SU-DHL-6 (cell line): Measurements from ENCODE around the gene RNASEL.

Source experiments
- CTCF ChIP-seq: fragments of 200-600 bp; sonication (generic); IDR thresholded peaks from one replicate; pipeline ENCODE4 v1.5.1; 2017; ENCODE audit warnings: antibody characterized with exemption, mild to moderate bottlenecking, low read length, moderate library complexity; ENCODE audit not compliant: insufficient read depth, poor library complexity, severe bottlenecking
- EZH2phosphoT487 ChIP-seq: fragments of 200-600 bp; sonication (generic), shearing (Covaris generic); conservative IDR thresholded peaks from 2 replicates; pipeline ENCODE4 v1.6.1; 2018; ENCODE audit warnings: mild to moderate bottlenecking, antibody characterized with exemption, low read length, moderate library complexity, mixed read lengths

GRCh38 chr1:182611326-182611725 lies 22.3 kb upstream of the RNASEL start:
- no peak for TF ChIP-seq CTCF
- TF ChIP-seq EZH2phosphoT487: no peak
